C4-2B (cell line): ENCODE data around the gene BCL11B.

Experiments
- H3K27ac ChIP-seq: fragments of 450-650 bp; 2 replicates; pipeline ENCODE4 v1.5.1; 2017
- ZFX ChIP-seq: fragments of 450-650 bp; IDR thresholded peaks from 2 replicates; pipeline ENCODE4 v1.6.1; 2017
- TF ChIP-seq, protein P1 (sequence below): fragments of 450-650 bp; conservative IDR thresholded peaks from 2 replicates; pipeline ENCODE4 v1.5.1; 2017; ENCODE audit warnings: mild to moderate bottlenecking

The BCL11B gene

DNA sequence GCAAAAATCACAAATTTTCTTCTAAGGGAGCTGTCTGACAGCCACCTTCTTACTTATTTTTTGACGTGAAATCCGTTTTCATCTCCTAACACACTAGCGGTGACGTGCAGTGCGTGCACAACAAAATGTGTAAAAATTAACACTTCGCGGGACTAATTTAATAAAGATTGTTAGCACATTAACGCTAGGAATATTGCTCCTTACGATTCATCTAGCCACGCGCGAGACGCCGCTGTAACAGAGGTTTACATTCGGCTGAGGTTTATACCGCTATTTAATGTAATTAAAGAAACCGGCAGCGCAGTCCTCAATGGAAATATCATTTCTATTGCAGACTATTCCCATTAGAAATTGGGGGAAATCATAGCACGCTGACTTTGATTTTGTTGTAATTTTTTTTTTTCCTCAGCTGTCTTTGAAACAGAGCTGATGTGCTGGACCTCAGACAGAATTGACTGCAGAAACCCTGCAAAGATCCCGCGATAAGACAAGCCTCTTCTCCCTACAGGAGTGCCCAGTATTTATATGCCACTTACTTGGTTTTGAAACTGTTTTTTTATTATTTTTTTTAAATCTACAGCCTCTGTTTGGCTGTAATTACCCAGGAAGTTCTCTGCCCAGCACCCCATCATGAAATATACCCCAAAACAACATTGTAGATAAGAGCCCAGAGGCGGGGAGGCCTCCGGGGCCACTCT, 31.2 kb downstream of the BCL11B start:
- no peak overlapping the region; the same call in 1 of the 2 replicates for H3K27ac ChIP-seq
- no peak for TF ChIP-seq ZFX

DNA sequence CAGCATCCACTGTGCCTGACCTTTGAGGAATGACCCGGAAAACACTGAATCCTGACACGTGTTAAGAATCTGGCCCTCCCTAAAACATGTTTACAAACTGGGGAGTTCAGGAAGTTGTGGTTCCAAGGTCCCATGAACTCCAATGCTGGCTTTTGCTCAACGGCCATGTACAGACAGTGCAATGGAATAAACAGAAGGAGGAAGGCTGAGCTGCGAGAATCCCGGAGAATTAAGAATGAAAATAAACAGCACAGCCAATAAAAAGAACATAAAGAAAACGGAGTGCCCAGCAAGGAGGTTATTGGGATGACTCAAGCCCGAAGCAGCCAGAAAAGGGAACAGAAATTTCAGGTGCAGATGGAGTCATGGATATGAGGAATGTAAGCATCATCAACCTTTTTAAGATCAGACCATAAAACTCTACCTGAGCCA, 32.3 kb downstream of the BCL11B start:
- TF ChIP-seq, protein P1, sequence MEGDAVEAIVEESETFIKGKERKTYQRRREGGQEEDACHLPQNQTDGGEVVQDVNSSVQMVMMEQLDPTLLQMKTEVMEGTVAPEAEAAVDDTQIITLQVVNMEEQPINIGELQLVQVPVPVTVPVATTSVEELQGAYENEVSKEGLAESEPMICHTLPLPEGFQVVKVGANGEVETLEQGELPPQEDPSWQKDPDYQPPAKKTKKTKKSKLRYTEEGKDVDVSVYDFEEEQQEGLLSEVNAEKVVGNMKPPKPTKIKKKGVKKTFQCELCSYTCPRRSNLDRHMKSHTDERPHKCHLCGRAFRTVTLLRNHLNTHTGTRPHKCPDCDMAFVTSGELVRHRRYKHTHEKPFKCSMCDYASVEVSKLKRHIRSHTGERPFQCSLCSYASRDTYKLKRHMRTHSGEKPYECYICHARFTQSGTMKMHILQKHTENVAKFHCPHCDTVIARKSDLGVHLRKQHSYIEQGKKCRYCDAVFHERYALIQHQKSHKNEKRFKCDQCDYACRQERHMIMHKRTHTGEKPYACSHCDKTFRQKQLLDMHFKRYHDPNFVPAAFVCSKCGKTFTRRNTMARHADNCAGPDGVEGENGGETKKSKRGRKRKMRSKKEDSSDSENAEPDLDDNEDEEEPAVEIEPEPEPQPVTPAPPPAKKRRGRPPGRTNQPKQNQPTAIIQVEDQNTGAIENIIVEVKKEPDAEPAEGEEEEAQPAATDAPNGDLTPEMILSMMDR, result no peak
- no peak for TF ChIP-seq ZFX
- no peak overlapping the region for H3K27ac ChIP-seq

DNA sequence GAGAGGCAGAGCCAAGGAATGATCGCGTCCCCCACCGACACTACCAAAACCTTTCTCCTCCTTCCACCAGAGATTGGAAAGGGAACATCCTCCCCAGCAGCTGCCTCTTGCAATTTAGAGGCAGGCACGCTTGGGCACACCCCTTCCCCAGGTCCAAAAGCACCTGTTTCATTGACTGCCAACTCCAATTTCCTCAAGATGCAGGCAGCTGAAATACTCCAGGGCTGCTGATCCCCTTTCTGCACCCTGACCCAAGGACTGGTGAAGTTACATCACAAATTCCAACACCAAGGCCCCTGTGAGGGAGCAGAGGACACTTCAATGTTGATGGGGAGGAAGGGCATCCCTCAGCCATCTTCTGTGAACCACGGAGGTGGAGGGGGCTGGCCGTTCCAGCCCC, 33.8 kb downstream of the BCL11B start:
- TF ChIP-seq, protein P1, result no peak
- TF ChIP-seq ZFX, result no peak
- H3K27ac ChIP-seq, result no peak overlapping the region

DNA sequence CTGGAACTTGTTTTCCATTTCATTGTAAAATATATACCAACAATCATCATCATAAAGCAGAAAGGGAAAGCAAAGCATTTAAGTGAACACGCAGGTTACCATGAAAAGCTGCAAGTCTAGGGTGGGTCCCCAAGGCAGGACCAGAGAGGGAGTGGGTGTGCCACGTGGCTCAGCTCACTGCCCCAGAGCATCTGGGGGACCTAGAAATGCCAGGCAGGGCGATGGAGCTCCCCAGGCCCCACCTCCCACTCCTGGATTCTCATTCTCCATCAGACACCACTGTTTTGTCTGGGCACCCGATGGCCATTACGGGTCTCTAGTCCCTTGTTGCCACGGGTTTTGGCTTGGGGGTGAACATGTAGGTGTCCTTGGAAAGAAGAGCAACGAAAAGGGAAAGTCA, 34.7 kb downstream of the BCL11B start:
- no peak for TF ChIP-seq ZFX
- TF ChIP-seq, protein P1, result no peak
- no peak overlapping the region for H3K27ac ChIP-seq

DNA sequence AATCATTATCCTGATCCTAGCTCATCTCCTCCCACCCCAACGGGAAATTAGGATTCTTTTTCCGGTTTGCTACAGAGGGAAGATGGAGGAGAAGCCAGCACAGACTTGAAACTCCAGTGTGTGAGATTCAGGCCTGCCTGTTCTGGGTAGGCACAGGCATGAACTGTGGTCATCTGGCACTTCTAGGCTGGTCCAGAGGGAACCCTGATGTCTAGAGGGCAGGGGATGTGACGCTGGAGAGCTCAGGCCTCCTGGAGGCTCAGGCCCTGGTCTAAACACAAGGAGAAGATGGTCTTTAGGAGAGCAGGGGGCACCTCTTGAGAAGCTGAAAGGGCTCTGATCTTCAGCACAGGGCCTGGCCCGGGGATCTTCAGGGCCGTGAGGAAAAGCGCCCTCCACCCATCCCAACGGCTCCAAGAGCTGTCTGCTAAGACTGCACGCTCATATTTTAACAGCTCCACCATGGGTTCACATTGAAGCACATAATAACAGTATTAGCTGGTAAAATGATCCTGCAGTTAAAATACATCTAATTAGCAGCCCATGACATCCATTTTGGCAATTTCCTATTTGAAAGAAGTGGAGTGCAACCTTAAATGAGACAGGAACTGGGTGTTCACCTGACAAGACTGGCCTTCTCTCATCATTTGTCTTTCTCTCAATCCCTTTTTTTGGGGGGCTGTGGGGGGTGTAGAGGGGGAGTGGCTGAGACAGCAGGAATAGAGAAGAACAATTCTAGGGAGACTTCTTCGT, 35.4 kb downstream of the BCL11B start:
- no peak overlapping the region for H3K27ac ChIP-seq
- no peak for TF ChIP-seq ZFX
- TF ChIP-seq, protein P1, result no peak

DNA sequence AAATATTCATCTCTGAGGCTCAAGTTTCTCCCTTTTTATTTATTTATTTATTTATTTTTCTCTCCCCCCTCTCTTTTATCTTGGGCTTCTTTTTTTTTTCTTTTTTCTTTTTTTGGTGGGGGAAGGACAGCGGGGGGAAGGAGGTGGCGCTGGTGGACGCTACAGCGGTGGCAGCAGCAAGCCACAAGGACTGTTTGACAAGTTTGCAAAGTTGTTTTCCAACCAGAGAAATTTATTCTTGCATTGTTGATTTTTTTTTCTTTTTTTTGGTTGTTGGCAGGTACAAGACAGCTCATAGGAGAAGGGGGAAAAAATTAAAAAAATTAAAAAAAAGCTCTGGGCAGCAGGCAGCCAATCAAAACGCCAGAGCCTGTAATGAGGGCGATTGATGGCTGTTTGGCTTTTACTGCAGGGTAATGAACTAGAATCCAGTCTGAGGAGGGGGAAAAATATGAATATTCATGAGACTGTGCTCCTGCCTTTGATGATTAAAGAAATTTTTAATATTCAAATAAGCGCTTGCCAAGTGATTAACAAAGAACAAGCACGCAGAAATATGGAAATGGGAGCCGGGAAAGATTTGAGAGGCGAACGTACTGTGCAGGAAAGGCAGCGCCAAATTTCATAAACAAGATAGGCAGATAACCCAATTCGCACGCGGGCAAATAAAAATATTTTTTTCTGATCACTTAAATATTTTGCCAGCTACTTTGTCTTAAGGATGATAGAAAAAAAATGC, 36.2 kb downstream of the BCL11B start:
- H3K27ac ChIP-seq, result no peak overlapping the region
- no peak for TF ChIP-seq ZFX
- TF ChIP-seq, protein P1, result no peak

DNA sequence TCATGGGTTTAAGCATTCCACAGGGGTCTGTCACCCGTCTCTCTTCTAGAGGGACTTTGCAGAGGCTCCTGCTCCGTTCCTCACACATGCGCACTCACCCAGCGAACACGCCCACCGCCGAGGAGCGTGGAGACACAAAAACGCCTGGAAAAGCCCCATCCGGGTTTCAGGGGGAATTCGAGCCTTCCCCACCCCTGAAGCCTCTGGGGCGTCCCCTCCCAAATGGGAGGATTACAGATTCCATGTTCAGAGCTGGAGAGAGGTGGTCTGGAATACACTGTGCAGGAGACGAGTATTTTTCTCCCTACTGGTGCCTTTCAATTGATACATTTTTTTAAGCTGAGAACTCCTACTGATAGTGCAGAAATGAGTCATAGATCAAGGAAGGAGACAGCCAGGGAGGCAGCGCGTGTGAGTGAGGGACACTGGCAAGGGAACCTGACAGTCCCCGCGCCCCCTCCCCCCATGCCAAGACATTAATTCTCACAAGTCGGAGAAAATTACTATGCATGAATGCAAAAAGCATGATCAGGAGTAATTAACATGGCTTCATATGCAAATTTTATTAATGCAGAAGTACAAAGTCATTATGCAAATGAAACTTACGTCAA, 36.9 kb downstream of the BCL11B start:
- TF ChIP-seq ZFX, result no peak
- TF ChIP-seq, protein P1, result no peak
- H3K27ac ChIP-seq, result no peak overlapping the region
